ENCODE measurements around the gene PTGDS.
A peak's percentile ranks its signal among the peaks of the same experiment; 100 is the strongest.
"Not testable (repeated sequence)": the region's sequence is repeated elsewhere in the genome, so short reads cannot be mapped to it uniquely, and the experiment has no call there.

Gene PTGDS

DNA sequence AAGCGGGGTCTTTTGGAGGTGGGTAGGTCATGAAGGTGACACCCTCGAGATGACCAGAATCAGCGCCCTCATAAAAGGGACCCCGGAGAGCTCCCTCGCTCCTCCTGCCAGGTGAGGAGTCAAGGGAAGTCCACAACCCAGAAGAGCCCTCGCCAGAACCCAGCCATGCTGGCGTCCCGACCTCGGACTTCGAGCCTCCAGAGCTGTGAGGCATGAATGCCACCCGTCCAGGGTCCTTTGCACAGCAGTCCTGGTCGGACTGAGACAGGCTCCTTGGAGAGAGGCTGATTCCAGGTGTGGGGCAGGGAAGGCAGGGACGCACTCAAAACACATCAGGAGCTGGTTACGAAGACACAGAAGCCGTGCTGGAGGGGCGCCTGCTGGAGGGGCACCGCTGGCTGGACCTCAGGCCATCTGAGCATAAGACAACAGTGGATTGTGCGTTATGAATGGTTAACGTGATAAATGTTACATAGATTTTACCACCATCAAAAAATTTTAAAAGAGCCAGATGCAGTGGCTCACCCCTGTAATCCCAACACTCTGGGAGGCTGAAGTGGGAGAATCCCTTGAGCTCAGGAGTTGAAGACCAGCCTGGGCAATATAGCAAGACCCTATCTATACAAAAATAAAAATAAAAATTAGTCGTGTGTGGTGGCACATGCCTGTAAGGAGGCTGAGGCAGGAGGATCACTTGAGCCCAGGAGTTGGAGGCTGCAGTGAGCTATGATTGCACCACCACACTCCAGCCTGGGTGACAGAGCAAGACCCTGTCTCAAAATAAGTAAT lies 24.7 kb downstream of the PTGDS start:
- DNase-seq (ENCODE audit: low read depth): no peak
- TF ChIP-seq, protein P1, sequence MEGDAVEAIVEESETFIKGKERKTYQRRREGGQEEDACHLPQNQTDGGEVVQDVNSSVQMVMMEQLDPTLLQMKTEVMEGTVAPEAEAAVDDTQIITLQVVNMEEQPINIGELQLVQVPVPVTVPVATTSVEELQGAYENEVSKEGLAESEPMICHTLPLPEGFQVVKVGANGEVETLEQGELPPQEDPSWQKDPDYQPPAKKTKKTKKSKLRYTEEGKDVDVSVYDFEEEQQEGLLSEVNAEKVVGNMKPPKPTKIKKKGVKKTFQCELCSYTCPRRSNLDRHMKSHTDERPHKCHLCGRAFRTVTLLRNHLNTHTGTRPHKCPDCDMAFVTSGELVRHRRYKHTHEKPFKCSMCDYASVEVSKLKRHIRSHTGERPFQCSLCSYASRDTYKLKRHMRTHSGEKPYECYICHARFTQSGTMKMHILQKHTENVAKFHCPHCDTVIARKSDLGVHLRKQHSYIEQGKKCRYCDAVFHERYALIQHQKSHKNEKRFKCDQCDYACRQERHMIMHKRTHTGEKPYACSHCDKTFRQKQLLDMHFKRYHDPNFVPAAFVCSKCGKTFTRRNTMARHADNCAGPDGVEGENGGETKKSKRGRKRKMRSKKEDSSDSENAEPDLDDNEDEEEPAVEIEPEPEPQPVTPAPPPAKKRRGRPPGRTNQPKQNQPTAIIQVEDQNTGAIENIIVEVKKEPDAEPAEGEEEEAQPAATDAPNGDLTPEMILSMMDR (conservative IDR thresholded peaks at IDR 0.05; ENCODE audit: low read depth, low read length): no peak

DNA sequence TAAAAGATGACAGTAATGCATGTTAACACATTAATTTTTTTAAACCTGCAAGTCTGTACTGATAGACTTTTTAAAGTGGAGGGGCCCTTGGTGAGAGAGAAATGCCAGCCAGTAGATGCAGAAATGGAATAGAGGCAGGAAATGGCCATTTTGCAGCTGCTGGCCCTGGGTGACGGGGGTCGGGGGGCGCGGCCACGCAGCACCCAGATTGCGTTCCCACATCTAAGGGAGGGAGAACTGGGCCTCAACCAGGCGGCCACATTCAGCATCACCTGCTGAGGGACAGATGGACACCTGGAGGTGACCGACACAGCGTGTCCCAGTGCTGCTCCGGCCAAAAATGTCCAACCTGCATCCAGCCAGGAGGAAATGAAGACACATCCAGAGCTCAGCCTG lies 25.3 kb downstream of the PTGDS start:
- H3K4me3 ChIP-seq (ENCODE audit: low read depth, low read length): no peak overlapping the region
- no peak for DNase-seq (ENCODE audit: low read depth)
- TF ChIP-seq, protein P1 (conservative IDR thresholded peaks at IDR 0.05; ENCODE audit: low read depth, low read length): no peak

More for the DNA sequence above, 24.7 kb downstream of the PTGDS start:
- H3K4me3 ChIP-seq (ENCODE audit: low read depth, low read length): no peak overlapping the region

DNA sequence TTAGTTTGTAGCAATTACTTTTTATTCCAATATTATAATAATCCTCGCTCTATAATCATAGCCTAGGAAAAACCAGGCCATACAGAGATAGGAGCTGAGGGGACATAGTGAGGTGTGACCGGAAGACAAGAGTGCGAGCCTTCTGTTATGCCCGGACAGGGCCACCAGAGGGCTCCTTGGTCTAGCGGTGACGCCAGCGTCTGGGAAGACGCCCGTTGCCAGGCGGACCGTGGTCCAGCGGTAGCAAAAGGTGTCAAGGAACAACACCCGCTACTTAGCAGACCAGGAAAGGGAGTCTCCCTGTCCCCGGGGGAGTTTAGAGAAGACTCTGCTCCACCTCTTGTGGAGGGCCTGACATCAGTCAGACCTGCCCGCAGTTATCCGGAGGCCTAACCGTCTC lies 27.0 kb downstream of the PTGDS start:
- H3K4me3 ChIP-seq (ENCODE audit: low read depth, low read length); DNase-seq (ENCODE audit: low read depth): not testable (repeated sequence)
- TF ChIP-seq, protein P1 (conservative IDR thresholded peaks at IDR 0.05; ENCODE audit: low read depth, low read length): peak; percentile 40

DNA sequence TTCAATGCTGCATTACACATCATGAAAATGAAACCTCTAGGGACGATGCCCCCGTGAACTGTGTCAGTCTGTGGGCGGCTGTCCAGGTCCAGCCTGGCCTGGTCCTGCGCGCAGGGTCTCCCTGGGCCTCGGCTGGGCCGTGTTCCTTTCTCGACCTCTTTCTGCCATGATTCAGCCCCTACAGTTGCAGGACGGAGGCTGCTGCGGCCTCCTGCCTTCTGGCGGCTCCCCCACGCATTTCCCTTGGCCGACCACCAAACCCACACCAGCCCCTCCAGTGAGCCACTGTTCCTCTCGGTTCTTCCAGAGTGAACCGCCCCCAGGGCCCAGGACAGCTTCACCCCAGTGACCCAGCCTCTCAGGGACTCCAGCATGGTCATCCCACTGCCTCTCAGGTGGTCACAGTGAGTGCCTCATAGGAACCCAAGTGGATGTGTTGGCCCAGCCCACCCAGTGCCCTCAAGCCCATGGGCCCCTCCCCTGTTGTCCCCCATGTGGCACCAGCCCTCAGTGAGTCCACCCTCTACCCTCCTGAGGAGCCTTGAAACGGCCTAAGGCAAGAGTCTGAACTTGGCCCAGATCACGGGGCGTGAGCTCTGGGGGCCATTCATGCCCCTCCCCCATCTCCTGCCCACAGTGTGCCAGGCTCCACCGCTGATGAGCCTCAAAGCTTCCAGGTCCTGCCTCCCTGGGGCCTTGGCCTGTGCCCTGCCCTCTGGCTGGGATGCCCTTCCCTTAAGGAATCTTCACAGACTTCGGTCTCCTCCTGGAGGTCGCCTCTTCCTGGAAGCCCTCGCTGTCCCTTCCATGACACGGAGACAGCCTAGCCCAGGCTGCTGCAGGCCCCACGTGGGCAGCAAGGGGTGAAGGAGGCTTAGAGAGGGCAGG lies 29.1 kb downstream of the PTGDS start:
- TF ChIP-seq, protein P1 (conservative IDR thresholded peaks at IDR 0.05; ENCODE audit: low read depth, low read length): no peak
- H3K4me3 ChIP-seq (ENCODE audit: low read depth, low read length): no peak overlapping the region
- peak; percentile 39 for DNase-seq (ENCODE audit: low read depth)

DNA sequence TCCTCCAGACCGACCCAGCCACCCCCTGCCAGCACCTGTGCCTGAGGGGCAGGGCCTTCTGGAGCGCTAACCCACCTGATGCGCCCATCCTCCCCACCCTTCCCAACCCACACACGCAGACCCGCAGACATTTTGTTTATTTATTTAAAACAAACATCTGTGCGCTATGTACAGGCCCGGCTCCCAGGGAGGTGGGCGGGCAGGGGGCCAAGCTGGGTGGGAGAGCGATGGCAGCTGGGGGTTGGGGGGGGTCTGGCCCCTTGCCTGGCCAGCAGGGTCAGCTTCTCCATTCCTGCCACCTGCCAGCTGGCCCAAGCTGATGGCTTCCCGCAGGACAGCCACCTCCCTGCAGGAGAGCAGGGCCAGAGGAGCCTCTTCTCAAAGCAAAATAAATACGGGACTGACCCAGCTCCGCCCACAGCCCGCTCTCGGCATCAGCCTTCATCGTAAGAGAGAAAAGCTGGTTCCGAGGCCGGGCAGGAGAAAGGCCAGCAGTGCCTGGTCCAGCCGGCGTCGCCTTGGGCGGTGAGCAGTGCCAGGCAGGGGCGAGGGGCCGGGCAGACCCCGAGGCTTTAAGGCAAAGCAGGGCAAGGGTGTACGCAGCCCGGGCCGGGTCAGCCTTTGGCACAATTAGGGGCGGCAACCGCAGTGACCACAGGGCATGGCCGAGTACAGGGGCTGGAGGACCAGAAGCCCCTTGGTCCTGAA lies 30.0 kb downstream of the PTGDS start:
- peak; percentile 58 for DNase-seq (ENCODE audit: low read depth)
- TF ChIP-seq, protein P1 (conservative IDR thresholded peaks at IDR 0.05; ENCODE audit: low read depth, low read length): no peak
- no peak overlapping the region for H3K4me3 ChIP-seq (ENCODE audit: low read depth, low read length)

DNA sequence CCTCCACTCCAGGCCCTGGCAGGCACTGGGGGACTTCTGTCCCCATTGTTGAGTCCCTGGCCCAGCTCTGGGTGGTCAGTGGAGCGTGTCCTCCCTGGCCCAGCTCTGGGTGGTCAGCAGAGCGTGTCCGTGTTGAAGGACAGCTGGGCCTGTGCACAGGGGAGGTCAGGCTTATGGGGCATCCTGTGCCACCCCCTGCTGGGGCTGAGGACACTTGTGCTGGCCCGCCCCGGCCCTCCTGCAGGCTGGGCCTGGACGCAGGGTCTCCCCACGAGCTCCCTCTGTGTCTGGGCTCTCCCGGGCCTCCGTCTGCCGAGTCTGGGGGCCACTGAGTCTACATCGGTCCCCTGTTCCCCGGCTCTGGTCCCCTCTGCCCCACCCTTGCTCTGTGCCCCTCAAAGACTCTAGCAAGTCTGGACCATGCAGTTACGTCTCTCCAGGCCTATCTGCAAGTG lies 30.5 kb downstream of the PTGDS start:
- DNase-seq (ENCODE audit: low read depth): no peak
- no peak overlapping the region for H3K4me3 ChIP-seq (ENCODE audit: low read depth, low read length)
- TF ChIP-seq, protein P1 (conservative IDR thresholded peaks at IDR 0.05; ENCODE audit: low read depth, low read length): no peak

Data from choroid plexus epithelial cell (primary cell).